ENCODE results near the gene C10orf90. TPM values are rescaled to one million over a fixed set of nuclear protein-coding genes. Genes with fewer than 3 reads are reported as not detected.

Gene C10orf90
- total RNA-seq, 2 donors from 2014 or later = 0.33 TPM; not detected in 1

- H3K36me3 Mint-ChIP-seq (ENCODE audit: low read depth) = no peaks in the 10 kb centered on the region
- 83 to 87% methylated on average over 1 to 3 of the region's 4 CpGs for WGBS, 2 experiments (ENCODE audit: insufficient coverage in 1 of 2, insufficient read length in 1 of 2)
- DNase-seq = no peak
- no peak overlapping the region for H3K27ac Mint-ChIP-seq
- Histone ChIP-seq H3K9me3 (ENCODE audit: control insufficient read depth, low read length) (no peaks in the 10 kb centered on the region), H3K9ac (ENCODE audit: extremely low read depth, low read length, poor library complexity, severe bottlenecking) (no peak overlapping the region), H3K27me3 (ENCODE audit: control insufficient read depth, insufficient read depth, low read length, poor library complexity, severe bottlenecking) (no peaks in the 10 kb centered on the region), H3K27ac (ENCODE audit: low read depth, low read length) (no peak overlapping the region), H3K36me3 (ENCODE audit: control insufficient read depth, insufficient read depth, low read length) (no peaks in the 10 kb centered on the region), H3K4me1 (ENCODE audit: control insufficient read depth, insufficient read depth, low read length) (no peaks in the 10 kb centered on the region), H3K4me3 (ENCODE audit: low read length) (no peak overlapping the region)
- H3K4me3 Mint-ChIP-seq = no peak overlapping the region
- peaks cover 7% of the 10 kb centered on the region for H3K4me1 Mint-ChIP-seq
- no peaks in the 10 kb centered on the region for H3K9me3 Mint-ChIP-seq
- H3K27me3 Mint-ChIP-seq (ENCODE audit: insufficient read depth) = no peaks in the 10 kb centered on the region
- TF ChIP-seq, protein P1, sequence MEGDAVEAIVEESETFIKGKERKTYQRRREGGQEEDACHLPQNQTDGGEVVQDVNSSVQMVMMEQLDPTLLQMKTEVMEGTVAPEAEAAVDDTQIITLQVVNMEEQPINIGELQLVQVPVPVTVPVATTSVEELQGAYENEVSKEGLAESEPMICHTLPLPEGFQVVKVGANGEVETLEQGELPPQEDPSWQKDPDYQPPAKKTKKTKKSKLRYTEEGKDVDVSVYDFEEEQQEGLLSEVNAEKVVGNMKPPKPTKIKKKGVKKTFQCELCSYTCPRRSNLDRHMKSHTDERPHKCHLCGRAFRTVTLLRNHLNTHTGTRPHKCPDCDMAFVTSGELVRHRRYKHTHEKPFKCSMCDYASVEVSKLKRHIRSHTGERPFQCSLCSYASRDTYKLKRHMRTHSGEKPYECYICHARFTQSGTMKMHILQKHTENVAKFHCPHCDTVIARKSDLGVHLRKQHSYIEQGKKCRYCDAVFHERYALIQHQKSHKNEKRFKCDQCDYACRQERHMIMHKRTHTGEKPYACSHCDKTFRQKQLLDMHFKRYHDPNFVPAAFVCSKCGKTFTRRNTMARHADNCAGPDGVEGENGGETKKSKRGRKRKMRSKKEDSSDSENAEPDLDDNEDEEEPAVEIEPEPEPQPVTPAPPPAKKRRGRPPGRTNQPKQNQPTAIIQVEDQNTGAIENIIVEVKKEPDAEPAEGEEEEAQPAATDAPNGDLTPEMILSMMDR (conservative IDR thresholded peaks at IDR 0.05) = no peak
Observed at GRCh38 chr10:126646110-126646509, 24.4 kb downstream of the C10orf90 start.

- Mint-ChIP-seq H3K27me3 (ENCODE audit: insufficient read depth) (no peaks in the 10 kb centered on the region), H3K4me1 (peaks cover 7% of the 10 kb centered on the region), H3K4me3 (no peak overlapping the region), H3K36me3 (ENCODE audit: low read depth) (no peaks in the 10 kb centered on the region), H3K9me3 (no peaks in the 10 kb centered on the region), H3K27ac (no peak overlapping the region)
- Histone ChIP-seq H3K4me3 (ENCODE audit: low read length) (no peak overlapping the region), H3K36me3 (ENCODE audit: control insufficient read depth, insufficient read depth, low read length) (no peaks in the 10 kb centered on the region), H3K9ac (ENCODE audit: extremely low read depth, low read length, poor library complexity, severe bottlenecking) (no peak overlapping the region), H3K9me3 (ENCODE audit: control insufficient read depth, low read length) (no peaks in the 10 kb centered on the region), H3K27ac (ENCODE audit: low read depth, low read length) (no peak overlapping the region), H3K4me1 (ENCODE audit: control insufficient read depth, insufficient read depth, low read length) (no peaks in the 10 kb centered on the region), H3K27me3 (ENCODE audit: control insufficient read depth, insufficient read depth, low read length, poor library complexity, severe bottlenecking) (no peaks in the 10 kb centered on the region)
- WGBS, 2 experiments (ENCODE audit: insufficient coverage in 1 of 2, insufficient read length in 1 of 2) = 95 to 100% methylated on average over 1 to 3 of the region's 3 CpGs
- no peak for DNase-seq
- TF ChIP-seq, protein P1 (conservative IDR thresholded peaks at IDR 0.05) = no peak
Observed at GRCh38 chr10:126640401-126640800, 30.1 kb downstream of the C10orf90 start.

DNA sequence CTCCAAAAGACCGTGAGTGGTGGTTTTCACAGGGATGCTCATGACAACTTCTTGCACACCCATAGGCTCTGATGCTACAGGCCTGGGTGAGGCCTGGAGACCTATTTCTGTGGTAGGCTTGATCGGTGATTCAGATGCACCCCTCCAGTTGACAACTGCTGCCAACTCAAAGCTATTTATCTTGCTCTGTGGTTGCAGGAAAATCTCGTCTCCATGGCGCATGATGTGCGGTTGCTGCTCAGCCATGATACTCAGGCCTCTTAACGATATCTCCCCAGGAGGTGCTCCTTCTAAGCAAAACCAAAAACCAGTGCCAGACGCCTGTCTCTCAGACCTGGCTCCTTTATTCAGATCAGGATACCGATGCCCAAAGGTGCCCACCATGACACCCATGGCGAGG lies 31.4 kb downstream of the C10orf90 start:
- H3K36me3 ChIP-seq (ENCODE audit: control insufficient read depth, insufficient read depth, low read length) = no peaks in the 10 kb centered on the region
- no peak overlapping the region for H3K4me3 ChIP-seq (ENCODE audit: low read length)
- Mint-ChIP-seq H3K4me3 (no peak overlapping the region), H3K36me3 (ENCODE audit: low read depth) (no peaks in the 10 kb centered on the region), H3K27me3 (ENCODE audit: insufficient read depth) (no peaks in the 10 kb centered on the region), H3K9me3 (no peaks in the 10 kb centered on the region), H3K27ac (no peak overlapping the region), H3K4me1 (peaks cover 5% of the 10 kb centered on the region)
- H3K27ac ChIP-seq (ENCODE audit: low read depth, low read length) = no peak overlapping the region
- WGBS, 2 experiments (ENCODE audit: insufficient coverage in 1 of 2, insufficient read length in 1 of 2) = 90 to 95% methylated on average over 8 to 9 of the region's 9 CpGs
- TF ChIP-seq, protein P1 (conservative IDR thresholded peaks at IDR 0.05) = no peak
- H3K27me3 ChIP-seq (ENCODE audit: control insufficient read depth, insufficient read depth, low read length, poor library complexity, severe bottlenecking) = no peaks in the 10 kb centered on the region
- DNase-seq = no peak
- no peaks in the 10 kb centered on the region for H3K4me1 ChIP-seq (ENCODE audit: control insufficient read depth, insufficient read depth, low read length)
- H3K9me3 ChIP-seq (ENCODE audit: control insufficient read depth, low read length) = no peaks in the 10 kb centered on the region
- H3K9ac ChIP-seq (ENCODE audit: extremely low read depth, low read length, poor library complexity, severe bottlenecking) = no peak overlapping the region

Data from endodermal cell (in vitro differentiated cells).